ENCODE data around the gene NTN3.

Gene NTN3

GRCh38 chr16:2429034-2429770 is 41.9 kb upstream of the NTN3 start, which contains the start of gene CCNF:
TSS of gene CCNF (plus strand) at chr16:2429447. CDS start at chr16:2429482, 35 bp downstream.
- Histone ChIP-seq H3K9me3 (ENCODE audit: insufficient read depth, low read length, severe bottlenecking) (no peaks in the 10 kb centered on the region), H3K9ac (ENCODE audit: low read depth, low read length) (peak within 1 kb of the TSS; percentile 97), H3K4me3 (ENCODE audit: low read depth in 1 of 2, low read length in 2 of 2) (peak within 1 kb of the TSS; percentile 66 to 78), H3K79me2 (ENCODE audit: insufficient read depth, low read length) (peaks cover 50% of the 10 kb centered on the region), H3K27me3 (ENCODE audit: insufficient read depth, low read length, poor library complexity) (no peaks in the 10 kb centered on the region), H3K4me1 (ENCODE audit: insufficient read depth, low read length) (peaks cover 48% of the 10 kb centered on the region), H2AFZ (ENCODE audit: low read depth, low read length) (peak within 1 kb of the TSS; percentile 95), H3K36me3 (ENCODE audit: insufficient read depth, low read length) (peaks cover 40% of the 10 kb centered on the region), H3K27ac (ENCODE audit: low read length) (peak within 1 kb of the TSS; percentile 88), H3K4me2 (ENCODE audit: insufficient read depth, low read length) (peak within 1 kb of the TSS; percentile 93), H4K20me1 (ENCODE audit: insufficient read depth, low read length) (peaks cover 33% of the 10 kb centered on the region)
- DNase-seq (peak; percentile 99), ATAC-seq (ENCODE audit: insufficient read depth, low read depth) (peak; percentile 93)
- TF ChIP-seq EZH2 (IDR thresholded peaks at IDR 0.05; ENCODE audit: borderline replicate concordance, low read depth, low read length, severe bottlenecking), result no peak
- TF ChIP-seq CTCF (IDR thresholded peaks at IDR 0.05; ENCODE audit: borderline replicate concordance, extremely low read depth, low read length, poor library complexity, severe bottlenecking), result peak; percentile 6

- peak overlapping the region; percentile 76 for H3K4me2 ChIP-seq (ENCODE audit: insufficient read depth, low read length)
- H3K4me1 ChIP-seq (ENCODE audit: insufficient read depth, low read length), result peaks cover 48% of the 10 kb centered on the region
- ATAC-seq (ENCODE audit: insufficient read depth, low read depth) (0 out of 3 replicates have a peak, but pooled peaks have one; percentile 21), DNase-seq (peak; percentile 30)
- peaks cover 45% of the 10 kb centered on the region for H3K36me3 ChIP-seq (ENCODE audit: insufficient read depth, low read length)
- no peaks in the 10 kb centered on the region for H3K27me3 ChIP-seq (ENCODE audit: insufficient read depth, low read length, poor library complexity)
- H3K4me3 ChIP-seq (ENCODE audit: low read depth in 1 of 2, low read length in 2 of 2), result peak overlapping the region; percentile 66 to 78
- TF ChIP-seq CTCF (IDR thresholded peaks at IDR 0.05; ENCODE audit: borderline replicate concordance, extremely low read depth, low read length, poor library complexity, severe bottlenecking) (peak; percentile 48), EZH2 (IDR thresholded peaks at IDR 0.05; ENCODE audit: borderline replicate concordance, low read depth, low read length, severe bottlenecking) (no peak)
- peak overlapping the region; percentile 97 for H3K9ac ChIP-seq (ENCODE audit: low read depth, low read length)
- peaks cover 35% of the 10 kb centered on the region for H4K20me1 ChIP-seq (ENCODE audit: insufficient read depth, low read length)
- H2AFZ ChIP-seq (ENCODE audit: low read depth, low read length), result peak overlapping the region; percentile 88
- H3K27ac ChIP-seq (ENCODE audit: low read length), result peak overlapping the region; percentile 88
- peaks cover 54% of the 10 kb centered on the region for H3K79me2 ChIP-seq (ENCODE audit: insufficient read depth, low read length)
- no peaks in the 10 kb centered on the region for H3K9me3 ChIP-seq (ENCODE audit: insufficient read depth, low read length, severe bottlenecking)
Measured at GRCh38 chr16:2429771-2430663, 41.1 kb upstream of the NTN3 start.

- H4K20me1 ChIP-seq (ENCODE audit: insufficient read depth, low read length), result peaks cover 51% of the 10 kb centered on the region
- TF ChIP-seq EZH2 (IDR thresholded peaks at IDR 0.05; ENCODE audit: borderline replicate concordance, low read depth, low read length, severe bottlenecking), result no peak
- TF ChIP-seq CTCF (IDR thresholded peaks at IDR 0.05; ENCODE audit: borderline replicate concordance, extremely low read depth, low read length, poor library complexity, severe bottlenecking), result peak; percentile 39
- DNase-seq, result no peak
- no peak overlapping the region; the same call in 1 of the 2 replicates for H3K9ac ChIP-seq (ENCODE audit: low read depth, low read length)
- H3K4me1 ChIP-seq (ENCODE audit: insufficient read depth, low read length), result peaks cover 48% of the 10 kb centered on the region
- H3K79me2 ChIP-seq (ENCODE audit: insufficient read depth, low read length), result peaks cover 70% of the 10 kb centered on the region
- H3K36me3 ChIP-seq (ENCODE audit: insufficient read depth, low read length), result peaks cover 66% of the 10 kb centered on the region
- H3K27me3 ChIP-seq (ENCODE audit: insufficient read depth, low read length, poor library complexity), result no peaks in the 10 kb centered on the region
- H3K4me2 ChIP-seq (ENCODE audit: insufficient read depth, low read length), result peak overlapping the region; percentile 2; the same call in 1 of the 2 replicates
- ATAC-seq (ENCODE audit: insufficient read depth, low read depth), result no peak
- no peak overlapping the region for H3K4me3 ChIP-seq (ENCODE audit: low read depth in 1 of 2, low read length in 2 of 2)
- no peaks in the 10 kb centered on the region for H3K9me3 ChIP-seq (ENCODE audit: insufficient read depth, low read length, severe bottlenecking)
- no peak overlapping the region for H2AFZ ChIP-seq (ENCODE audit: low read depth, low read length)
- no peak overlapping the region for H3K27ac ChIP-seq (ENCODE audit: low read length)
Measured at GRCh38 chr16:2432286-2432685, 38.8 kb upstream of the NTN3 start.
